CD4-positive, alpha-beta T cell treated with Interleukin-2 at 100 ng/mL for 4 hours (primary cell): ENCODE data around the gene CEP72.
"Not testable (repeated sequence)": the region's sequence is repeated elsewhere in the genome, so short reads cannot be mapped to it uniquely, and the experiment has no call there.

ENCODE experiments used
- DNase-seq: peaks from one replicate; pipeline ENCODE4 v3.0.0-alpha.2; 2020; ENCODE audit warnings: low spot score

The CEP72 gene

DNA sequence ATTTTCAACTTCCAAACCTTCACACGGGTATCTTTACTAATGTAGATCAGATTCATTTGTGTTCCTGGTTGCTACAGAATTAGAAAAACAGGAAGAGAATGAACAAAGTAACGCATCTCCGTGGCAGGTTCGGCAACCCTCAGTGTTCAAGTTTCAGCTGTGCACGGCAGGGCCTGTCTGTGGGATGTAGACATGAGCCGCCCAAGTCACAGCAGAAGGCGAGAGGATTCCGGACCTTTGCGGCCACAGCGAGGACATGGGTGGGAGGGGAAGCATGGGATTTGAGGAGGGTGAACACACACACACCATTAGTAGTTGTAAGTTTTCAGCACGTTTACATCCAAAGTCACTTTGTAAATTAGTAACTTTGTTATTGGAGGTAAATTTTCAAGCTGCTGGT lies 31.7 kb upstream of the CEP72 start:
- DNase-seq, result no peak

DNA sequence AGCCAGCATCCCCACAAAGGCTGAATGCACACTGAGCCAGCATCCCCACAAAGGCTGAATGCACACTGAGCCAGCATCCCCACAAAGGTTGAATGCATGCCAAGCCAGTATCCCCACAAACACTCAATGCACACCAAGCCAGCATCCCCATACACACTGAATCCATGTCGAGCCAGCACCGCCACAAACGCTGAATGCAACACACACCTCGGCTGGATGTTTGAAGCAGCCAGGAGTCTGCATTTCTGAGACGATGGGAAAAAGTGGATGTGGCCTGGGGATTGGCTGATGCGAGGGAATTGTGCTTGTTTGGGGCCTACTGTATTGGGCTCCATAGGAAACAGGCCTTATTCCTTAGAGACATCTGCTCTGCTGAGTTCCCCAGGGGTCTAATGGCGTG lies 30.9 kb upstream of the CEP72 start:
- DNase-seq, result no peak

GRCh38 chr5:581941-582340 lies 30.2 kb upstream of the CEP72 start:
- DNase-seq, result no peak

GRCh38 chr5:582445-582844 lies 29.7 kb upstream of the CEP72 start:
- DNase-seq, result not testable (repeated sequence)

GRCh38 chr5:582936-583635 lies 29.1 kb upstream of the CEP72 start:
- no peak for DNase-seq

- DNase-seq, result no peak
These were observed 28.5 kb upstream of the CEP72 start for GRCh38 chr5:583645-584044.

- no peak for DNase-seq
These were observed 27.9 kb upstream of the CEP72 start for GRCh38 chr5:584216-584615.

- DNase-seq, result no peak
These were observed 27.3 kb upstream of the CEP72 start for GRCh38 chr5:584846-585245.

- no peak for DNase-seq
These were observed 26.6 kb upstream of the CEP72 start for GRCh38 chr5:585556-585955.

GRCh38 chr5:585962-586628 lies 26.0 kb upstream of the CEP72 start:
- DNase-seq, result no peak

GRCh38 chr5:586751-587285 lies 25.3 kb upstream of the CEP72 start:
- DNase-seq, result no peak

DNA sequence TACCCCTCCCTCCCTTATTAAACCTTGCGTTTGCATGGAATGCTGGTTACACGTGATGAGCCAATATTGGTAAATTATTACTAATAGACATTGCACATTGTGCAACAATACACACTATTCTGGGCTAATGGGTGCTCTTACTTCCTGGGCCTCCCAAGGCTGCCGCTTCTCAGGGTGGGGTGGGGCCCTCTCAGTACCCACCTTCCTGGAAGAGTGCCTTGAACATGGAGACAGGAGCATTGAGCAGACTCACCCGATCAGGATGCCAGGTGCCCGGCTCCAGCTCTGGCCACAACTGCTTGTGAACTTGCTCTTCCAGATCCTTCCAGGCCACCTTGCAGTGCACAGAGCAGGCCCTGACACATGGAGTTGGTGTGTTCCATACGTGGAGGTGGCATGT lies 24.7 kb upstream of the CEP72 start:
- no peak for DNase-seq

DNA sequence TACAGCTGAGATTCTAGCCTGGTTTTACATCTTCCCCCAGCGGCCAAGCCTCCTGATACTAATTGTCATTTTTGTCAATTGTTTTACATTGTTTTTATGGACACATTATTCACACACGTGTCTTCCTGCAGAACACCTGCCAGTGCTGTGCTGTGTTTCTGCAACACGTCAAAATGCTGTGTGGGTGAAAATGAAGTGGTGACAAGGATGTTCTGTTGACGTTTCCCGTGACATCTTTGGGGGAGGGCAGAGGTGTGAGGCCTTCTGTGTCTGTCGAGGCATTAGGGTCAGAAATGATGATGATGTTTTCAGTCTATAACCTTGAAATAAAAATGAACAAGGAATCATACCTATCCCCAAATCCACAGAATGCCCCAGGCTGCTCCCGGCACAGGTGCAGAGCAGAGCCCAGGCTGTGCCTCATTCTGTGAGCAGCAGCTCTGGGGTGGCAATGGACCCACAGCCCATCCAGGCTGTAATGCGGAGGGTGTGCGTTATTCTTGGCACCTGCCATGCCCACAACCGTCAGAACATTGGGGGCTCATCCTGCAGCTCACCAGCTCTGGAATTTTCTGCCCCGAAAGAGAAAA lies 23.6 kb upstream of the CEP72 start:
- DNase-seq, result no peak

DNA sequence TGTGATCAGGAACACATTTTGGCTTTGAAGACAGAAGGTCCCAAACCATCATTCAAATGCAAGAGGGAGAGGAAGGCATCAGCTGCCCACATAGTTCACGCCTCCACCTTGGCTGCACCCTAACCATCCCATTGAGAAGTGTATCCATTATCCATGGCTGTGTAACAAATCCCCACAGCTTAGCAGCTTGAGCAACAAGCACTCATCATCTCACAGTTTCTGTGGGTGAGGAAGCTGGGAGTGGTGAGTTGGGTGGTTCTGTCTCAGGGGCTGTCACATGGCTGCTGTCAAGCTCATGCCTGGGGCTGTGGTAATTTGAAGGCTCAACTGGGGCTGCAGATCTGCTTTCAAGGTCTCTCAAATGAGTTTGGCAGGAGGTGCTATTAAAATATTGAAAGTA lies 23.0 kb upstream of the CEP72 start:
- DNase-seq, result no peak

GRCh38 chr5:589588-589987 lies 22.6 kb upstream of the CEP72 start:
- no peak for DNase-seq

- DNase-seq, result no peak
These were observed 21.8 kb upstream of the CEP72 start for GRCh38 chr5:590346-590745.

- DNase-seq, result no peak
These were observed 20.4 kb upstream of the CEP72 start for GRCh38 chr5:591746-592145.

GRCh38 chr5:592158-592557 lies 20.0 kb upstream of the CEP72 start:
- DNase-seq, result no peak

DNA sequence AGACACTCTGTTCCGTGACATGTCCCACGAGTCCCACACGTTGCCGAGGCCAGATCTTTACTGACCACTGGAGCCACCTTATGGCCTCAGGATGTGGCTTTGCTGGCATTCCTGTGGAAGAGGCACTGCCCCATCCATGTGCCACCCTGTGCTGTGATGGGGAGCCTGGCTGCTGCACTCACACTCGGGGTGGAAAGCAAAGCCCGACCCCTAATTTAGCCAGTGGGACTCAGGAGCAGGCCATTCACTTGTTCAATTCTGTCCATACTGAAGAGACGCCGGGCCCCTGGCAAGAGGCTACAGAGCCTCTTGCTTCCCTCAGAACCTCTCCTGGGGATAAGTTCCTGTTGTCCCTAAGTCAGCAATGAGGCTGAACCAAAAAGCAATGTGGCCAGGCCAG lies 18.6 kb upstream of the CEP72 start:
- DNase-seq, result no peak

DNA sequence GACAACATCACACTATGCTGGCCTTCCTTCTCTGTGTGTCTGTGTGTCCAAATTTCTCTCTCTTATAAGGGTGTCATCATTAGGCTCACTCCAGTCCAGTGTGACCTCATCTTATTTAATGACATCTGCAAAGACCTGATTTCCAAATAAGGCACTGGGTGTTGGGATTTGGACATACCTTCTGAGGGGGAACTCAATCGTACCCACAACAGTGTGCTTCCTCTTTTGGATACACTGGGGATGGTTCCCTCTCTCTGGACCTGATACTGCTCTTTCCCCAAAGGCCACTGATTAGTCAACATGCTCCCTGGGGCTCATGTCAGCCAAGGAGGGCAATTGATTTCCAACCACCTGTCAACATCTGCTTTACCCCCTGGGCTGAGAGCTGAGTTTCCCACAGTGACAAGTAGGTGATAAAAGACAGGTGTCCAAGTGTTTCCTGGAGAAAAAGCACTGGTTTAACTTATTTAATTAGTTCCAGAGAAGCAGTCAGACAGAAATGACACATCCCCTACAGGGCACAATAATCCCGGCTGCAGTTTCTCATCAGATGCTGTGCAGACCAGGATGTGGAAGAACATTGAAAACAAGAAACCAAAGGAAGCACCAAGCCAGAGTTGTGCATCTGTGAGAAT lies 17.8 kb upstream of the CEP72 start:
- DNase-seq, result no peak

DNA sequence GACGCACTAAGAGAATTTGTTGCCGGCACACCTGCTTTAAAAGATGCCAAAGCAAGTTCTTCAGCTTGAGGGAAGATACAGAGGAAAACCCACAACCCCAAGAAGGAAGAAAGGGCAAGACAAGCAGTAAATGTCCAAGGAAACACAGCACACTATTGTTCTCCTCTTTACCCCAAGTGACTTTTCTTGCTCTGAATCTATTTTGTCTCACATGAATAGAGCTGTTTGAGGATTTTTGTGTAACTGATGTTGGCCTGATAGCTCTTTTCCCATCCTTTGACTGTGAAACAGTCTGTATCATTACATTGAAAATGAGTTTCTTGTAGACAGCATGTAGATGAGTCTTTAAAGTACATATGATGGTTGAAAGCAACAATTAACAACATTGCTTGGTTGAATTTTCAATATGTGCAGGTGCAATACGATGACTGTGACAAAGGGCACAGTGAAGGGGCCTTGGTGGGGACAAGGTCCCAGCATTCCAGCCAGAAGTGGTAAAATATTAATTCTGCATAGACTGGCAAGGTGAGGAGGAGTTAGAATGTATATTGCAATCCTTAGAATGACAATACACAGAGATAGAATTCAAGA lies 16.8 kb upstream of the CEP72 start:
- no peak for DNase-seq

- DNase-seq, result no peak
These were observed 14.1 kb upstream of the CEP72 start for GRCh38 chr5:597871-598563.
